Endothelial cell of umbilical vein (primary cell): Measurements from ENCODE around the gene SGCD. TPM values are rescaled to one million over a fixed set of nuclear protein-coding genes. Genes with fewer than 3 reads are reported as not detected.

Source experiments
- BruUV-seq: library from RNA; stranded (reverse); fragments of 400-500 nt; replicated peaks from 2 replicates; lab custom pipeline; 2021; lab: Mats Ljungman, UMichigan
- CTCF ChIA-PET: fragments of 300-600, 350-600 bp; sonication (Branson Sonifier 250); formaldehyde crosslinking; loops from one replicate; lab custom pipeline; 2021; ENCODE audit warnings: antibody characterized with exemption, inconsistent platforms; lab: Charles Lee
- POLR2A ChIA-PET: fragments of 300-600, 350-600 bp; sonication (Branson Sonifier 250); formaldehyde crosslinking; loops from one replicate; lab custom pipeline; 2021; ENCODE audit warnings: antibody characterized with exemption, inconsistent platforms; lab: Charles Lee
- DNase-seq: peaks from one replicate; pipeline ENCODE4 v3.0.0-alpha.2; 2011; ENCODE audit warnings: low read depth, low spot score
- FAIRE-seq: peaks from 2 replicates; lab custom pipeline; 2011; peaks lifted over from hg19 to GRCh38; lab: Jason Lieb, UNC
- H2AFZ ChIP-seq: 2 replicates; pipeline ENCODE4 v1.6.0; 2012; ENCODE audit warnings: low read depth, low read length, control low read depth, inconsistent platforms
- H3K27ac ChIP-seq: 2 replicates; pipeline ENCODE4 v1.5.1; 2011; ENCODE audit warnings: low read depth, mild to moderate bottlenecking, control low read depth, low read length, moderate library complexity; ENCODE audit not compliant: insufficient read depth
- H3K27me3 ChIP-seq, 2 experiments: 2 replicates each; pipeline versions ENCODE4 v1.6.0 to v1.6.1; 2011; ENCODE audit warnings: low read length in 2 of 2, mixed read lengths in 1 of 2; ENCODE audit not compliant: control insufficient read depth in 2 of 2, insufficient read depth in 2 of 2
- H3K36me3 ChIP-seq, 2 experiments: 2 replicates in 1 of 2; 3 replicates in 1 of 2; pipeline ENCODE4 v1.5.1; 2011; ENCODE audit warnings: low read length in 2 of 2, mild to moderate bottlenecking in 1 of 2, moderate library complexity in 1 of 2; ENCODE audit not compliant: control insufficient read depth in 2 of 2, insufficient read depth in 2 of 2; ENCODE audit errors: extremely low read depth in 1 of 2
- H3K4me1 ChIP-seq: 3 replicates; pipeline ENCODE4 v1.5.1; 2011; ENCODE audit warnings: mild to moderate bottlenecking, low read length; ENCODE audit not compliant: control insufficient read depth, insufficient read depth; ENCODE audit errors: extremely low read depth
- H3K4me2 ChIP-seq: 2 replicates; pipeline ENCODE4 v1.6.1; 2011; ENCODE audit warnings: low read length, control low read depth, mixed read lengths; ENCODE audit not compliant: insufficient read depth
- H3K4me3 ChIP-seq, 3 experiments: fragments of 200-600 bp in 1 of 3; sonication (generic), shearing (Covaris generic) in 1 of 3; replicated peaks in 1 of 3; 2 replicates each; pipeline ENCODE4 v1.5.1; 2011 to 2016; ENCODE audit warnings: control low read depth in 3 of 3, low read length in 3 of 3, mild to moderate bottlenecking in 2 of 3, inconsistent platforms in 1 of 3, low read depth in 1 of 3, moderate library complexity in 1 of 3; ENCODE audit not compliant: insufficient read depth in 1 of 3
- H3K79me2 ChIP-seq: 2 replicates; pipeline ENCODE4 v1.6.0; 2012; ENCODE audit warnings: low read length, inconsistent platforms; ENCODE audit not compliant: control insufficient read depth, insufficient read depth
- H3K9ac ChIP-seq: replicated peaks from 2 replicates; pipeline ENCODE3; 2011; ENCODE audit warnings: low read length, control low read depth; ENCODE audit not compliant: insufficient read depth; ENCODE audit errors: extremely low read depth
- H3K9me1 ChIP-seq: replicated peaks from 3 replicates; pipeline ENCODE4 v1.6.0; 2011; ENCODE audit warnings: mild to moderate bottlenecking, low read length; ENCODE audit not compliant: control insufficient read depth, insufficient read depth; ENCODE audit errors: extremely low read depth
- H3K9me3 ChIP-seq: replicated peaks from 2 replicates; pipeline ENCODE4 v1.5.1; 2012; ENCODE audit warnings: low read length, inconsistent platforms; ENCODE audit not compliant: control insufficient read depth, insufficient read depth
- H4K20me1 ChIP-seq: replicated peaks from 2 replicates; pipeline ENCODE3; 2011; ENCODE audit warnings: mild to moderate bottlenecking, low read length; ENCODE audit not compliant: control insufficient read depth, insufficient read depth; ENCODE audit errors: extremely low read depth
- CTCF ChIP-seq, 2 donors: IDR thresholded peaks; 1 replicate in 1 of 2; 2 replicates in 1 of 2; pipeline ENCODE4 v1.5.1; 2011; ENCODE audit warnings: low read length in 2 of 2, mild to moderate bottlenecking in 2 of 2, moderate library complexity in 2 of 2, control low read depth in 1 of 2, inconsistent platforms in 1 of 2, low read depth in 1 of 2; ENCODE audit not compliant: insufficient read depth in 1 of 2; ENCODE audit errors: extremely low read depth in 1 of 2
- EZH2 ChIP-seq: IDR thresholded peaks from 2 replicates; pipeline ENCODE4 v1.6.1; 2012; ENCODE audit warnings: borderline replicate concordance, low read depth, mild to moderate bottlenecking, moderate library complexity, low read length, inconsistent platforms; ENCODE audit not compliant: severe bottlenecking
- FOS ChIP-seq: IDR thresholded peaks from 2 replicates; pipeline ENCODE4 v1.6.1; 2011; ENCODE audit warnings: mild to moderate bottlenecking, low read length, moderate library complexity, borderline replicate concordance; ENCODE audit not compliant: insufficient read depth
- GATA2 ChIP-seq: IDR thresholded peaks from 2 replicates; pipeline ENCODE4 v1.7.0; 2011; ENCODE audit warnings: low read depth, mild to moderate bottlenecking, moderate library complexity, mixed read lengths, low read length; ENCODE audit not compliant: insufficient read length, insufficient read depth
- JUN ChIP-seq: IDR thresholded peaks from 2 replicates; pipeline ENCODE4 v1.6.1; 2011; ENCODE audit warnings: borderline replicate concordance, low read depth; ENCODE audit not compliant: insufficient read length, insufficient read depth
- MAX ChIP-seq: IDR thresholded peaks from 2 replicates; pipeline ENCODE4 v1.6.1; 2011; ENCODE audit not compliant: insufficient read depth, insufficient read length
- MYC ChIP-seq: IDR thresholded peaks from one replicate; pipeline ENCODE4 v1.6.1; 2011; ENCODE audit warnings: mild to moderate bottlenecking, low read depth, low read length
- POLR2A ChIP-seq: IDR thresholded peaks from 2 replicates; pipeline ENCODE4 v1.6.1; 2012; ENCODE audit warnings: low read depth, mild to moderate bottlenecking, control low read depth, low read length
- POLR2AphosphoS5 ChIP-seq: IDR thresholded peaks from 2 replicates; pipeline ENCODE4 v1.6.1; 2012; ENCODE audit warnings: low read depth, mild to moderate bottlenecking, control low read depth, low read length, moderate library complexity; ENCODE audit not compliant: insufficient read depth
- dilution Hi-C: fragments of 300-500 bp; cut with MboI; formaldehyde crosslinking; loops from one replicate; pipeline ENCODE4 v1.15.0; 2019; ENCODE audit warnings: low sequenced_read_pairs; ENCODE audit not compliant: extremely low pct_ligation_motif_present
- intact Hi-C: fragments of 100-400 bp; cut with micrococcal nuclease; formaldehyde crosslinking; loops from one replicate; pipeline ENCODE4 v1.10.0; 2022
- polyA plus RNA-seq, 4 experiments: library from polyadenylated mRNA; depleted of rRNA in 3 of 4; stranded (reverse) in 3 of 4; unstranded in 1 of 4; fragments of >200 nt; gene quantifications; 2 replicates each; pipeline versions ENCODE4 v1.2.1 to v1.2.3, GENCODE V29; 2011 to 2012; ENCODE audit warnings: missing spikeins in 1 of 4
- total RNA-seq: library from RNA; stranded (reverse); gene quantifications from 2 replicates; pipeline ENCODE4 v1.2.3, GENCODE V29; 2021

SGCD gene
- total and polyA plus RNA-seq, 2 donors (not counting 3 experiments of a cell fraction or from before 2014, with no cell fraction given) = not detected

DNA sequence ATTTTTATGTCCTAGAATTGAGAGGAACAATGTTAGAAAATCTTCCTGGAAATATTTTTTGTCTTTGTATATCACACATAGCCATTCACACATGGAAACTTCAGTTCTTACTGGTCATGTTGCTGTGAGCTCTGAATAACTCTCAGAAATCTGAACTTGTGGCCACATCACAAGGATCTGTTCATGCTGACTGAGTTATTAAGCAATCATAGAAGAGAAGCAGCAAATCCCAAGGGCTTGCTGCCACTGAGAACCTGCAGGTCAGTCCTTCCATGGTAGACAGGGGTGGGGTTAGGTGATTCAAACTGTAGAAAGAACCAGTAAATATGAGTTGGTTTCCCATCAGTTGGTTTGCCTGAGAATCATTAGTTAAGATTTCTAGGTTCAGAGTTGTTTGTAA is 27.6 kb downstream of the SGCD start:
- intact Hi-C loops (no loop called here), dilution Hi-C loops (no loop called here)
- no peak overlapping the region for H3K4me2 ChIP-seq
- TF ChIP-seq CTCF (IDR thresholded peaks at IDR 0.05; ENCODE audit: extremely low read depth in 1 of 2, insufficient read depth in 1 of 2, low read depth in 1 of 2, low read length in 2 of 2) (no peak), MYC (no peak), MAX (no peak), GATA2 (no peak), POLR2AphosphoS5 (no peak), JUN (no peak), FOS (no peak), EZH2 (no peak), POLR2A (no peak)
- H2AFZ ChIP-seq = no peak overlapping the region
- no peaks in the 10 kb centered on the region for H3K9me1 ChIP-seq
- no peak overlapping the region for H3K27ac ChIP-seq
- ChIA-PET POLR2A (no interaction called here), CTCF (no interaction called here)
- H3K79me2 ChIP-seq = no peaks in the 10 kb centered on the region
- DNase-seq (no peak), FAIRE-seq (no peak)
- H4K20me1 ChIP-seq = no peaks in the 10 kb centered on the region
- no peaks in the 10 kb centered on the region for H3K27me3 ChIP-seq
- no peaks in the 10 kb centered on the region for H3K36me3 ChIP-seq
- no peaks in the 10 kb centered on the region for H3K4me1 ChIP-seq
- no peak overlapping the region for H3K4me3 ChIP-seq
- no TSS peak for BruUV-seq
- H3K9me3 ChIP-seq = no peaks in the 10 kb centered on the region
- H3K9ac ChIP-seq = no peak overlapping the region
